GM12878 (cell line): ENCODE data around the gene AGT. TPM values are rescaled to one million over a fixed set of nuclear protein-coding genes. Genes with fewer than 3 reads are reported as not detected.

Experiments used
- ATAC-seq: fragments of 200-7000 bp; cut with Tn5 transposase; 3 replicates; pipeline ENCODE4 v1.9.1; 2020; ENCODE audit warnings: mild to moderate bottlenecking, moderate library complexity
- BruUV-seq: library from RNA; stranded (reverse); fragments of 400-500 nt; replicated peaks from 2 replicates; lab custom pipeline; 2021; lab: Mats Ljungman, UMichigan
- CTCF ChIA-PET: fragments of 300-600 bp; sonication (Branson Sonifier 250); formaldehyde crosslinking; extraction: SDS; loops from one replicate; lab custom pipeline; 2021; ENCODE audit warnings: inconsistent platforms; lab: Yijun Ruan, JAX
- POLR2A ChIA-PET: fragments of 350-600 bp; formaldehyde crosslinking; extraction: SDS; loops from one replicate; lab custom pipeline; 2021; ENCODE audit warnings: inconsistent platforms; lab: Charles Lee
- RAD21 ChIA-PET: fragments of 300-600 bp; sonication (Branson Sonifier 250); formaldehyde crosslinking; loops from one replicate; lab custom pipeline; 2023; ENCODE audit warnings: antibody characterized with exemption; ENCODE audit not compliant: unreplicated experiment; lab: Charles Lee
- SMC1A ChIA-PET: fragments of 300-600 bp; sonication (Branson Sonifier 250); formaldehyde crosslinking; loops from one replicate; lab custom pipeline; 2023; ENCODE audit not compliant: unreplicated experiment, uncharacterized antibody; lab: Charles Lee
- DNase-seq: peaks from one replicate; pipeline ENCODE4 v3.0.0-alpha.2; 2011; ENCODE audit warnings: low read depth, low spot score
- FAIRE-seq: peaks from 3 replicates; lab custom pipeline; 2011; peaks lifted over from hg19 to GRCh38; lab: Jason Lieb, UNC
- H2AFZ ChIP-seq: 2 replicates; pipeline ENCODE4 v1.6.0; 2011; ENCODE audit warnings: low read depth, low read length, control low read depth; ENCODE audit not compliant: control insufficient read depth
- H3K27ac ChIP-seq: 2 replicates; pipeline ENCODE4 v1.5.1; 2011; ENCODE audit warnings: control low read depth; ENCODE audit not compliant: control insufficient read depth, insufficient read depth
- H3K27me3 ChIP-seq, 2 experiments: replicated peaks in 1 of 2; 2 replicates each; pipeline versions ENCODE4 v1.6.0 to v1.6.1; 2011; ENCODE audit warnings: low read length in 1 of 2; ENCODE audit not compliant: control insufficient read depth in 2 of 2, insufficient read depth in 2 of 2
- H3K36me3 ChIP-seq, 2 experiments: 2 replicates each; pipeline ENCODE4 v1.5.1; 2011; ENCODE audit warnings: low read length in 1 of 2; ENCODE audit not compliant: control insufficient read depth in 2 of 2, insufficient read depth in 2 of 2
- H3K4me1 ChIP-seq: 2 replicates; pipeline ENCODE4 v1.6.1; 2011; ENCODE audit warnings: mild to moderate bottlenecking, low read length, moderate library complexity, mixed read lengths; ENCODE audit not compliant: control insufficient read depth, insufficient read depth
- H3K4me2 ChIP-seq: 2 replicates; pipeline ENCODE4 v1.6.0; 2011; ENCODE audit warnings: control low read depth; ENCODE audit not compliant: control insufficient read depth, insufficient read depth
- H3K4me3 ChIP-seq: fragments of 200-600 bp; sonication (generic); 2 replicates; pipeline ENCODE4 v1.5.1; 2016
- H3K79me2 ChIP-seq: 2 replicates; pipeline ENCODE4 v1.6.0; 2011; ENCODE audit warnings: low read length; ENCODE audit not compliant: control insufficient read depth, insufficient read depth
- H3K9ac ChIP-seq: 2 replicates; pipeline ENCODE4 v1.8.0; 2011; ENCODE audit warnings: low read length, control low read depth, mixed read lengths; ENCODE audit not compliant: control insufficient read depth, insufficient read depth
- H3K9me3 ChIP-seq: replicated peaks from 3 replicates; pipeline ENCODE4 v1.5.1; 2011; ENCODE audit warnings: mild to moderate bottlenecking, low read length; ENCODE audit not compliant: control insufficient read depth, insufficient read depth
- H4K20me1 ChIP-seq: 2 replicates; pipeline ENCODE4 v1.6.0; 2011; ENCODE audit not compliant: control insufficient read depth, insufficient read depth
- ASH2L ChIP-seq: fragments of 300-600, 200-600 bp; sonication (generic); IDR thresholded peaks from 2 replicates; pipeline ENCODE4 v1.6.1; 2017; ENCODE audit warnings: low read depth, mild to moderate bottlenecking, borderline replicate concordance
- BCLAF1 ChIP-seq: fragments of 450-650 bp; IDR thresholded peaks from 2 replicates; pipeline ENCODE4 v1.6.1; 2017; ENCODE audit warnings: antibody characterized with exemption, mild to moderate bottlenecking, moderate library complexity
- CHD1 ChIP-seq: IDR thresholded peaks from 2 replicates; pipeline ENCODE4 v1.6.1; 2012; ENCODE audit warnings: low read depth, low read length, improper control_type of control experiment
- GABPA ChIP-seq: IDR thresholded peaks from 2 replicates; pipeline ENCODE4 v1.6.1; 2014; ENCODE audit warnings: antibody characterized with exemption, low read depth, mild to moderate bottlenecking, inconsistent platforms
- HDAC2 ChIP-seq: fragments of 200-600 bp; sonication (generic); IDR thresholded peaks from 2 replicates; pipeline ENCODE4 v1.6.1; 2017
- IRF4 ChIP-seq: IDR thresholded peaks from 2 replicates; pipeline ENCODE4 v1.6.1; 2011; ENCODE audit warnings: low read depth, low read length
- NR2C2 ChIP-seq: IDR thresholded peaks from 2 replicates; pipeline ENCODE4 v1.6.1; 2011; ENCODE audit warnings: borderline replicate concordance, low read depth; ENCODE audit not compliant: control insufficient read depth, insufficient read length
- RELB ChIP-seq: fragments of 450-650 bp; IDR thresholded peaks from 2 replicates; pipeline ENCODE4 v1.6.1; 2017; ENCODE audit warnings: low read depth, mild to moderate bottlenecking, moderate library complexity
- RUNX3 ChIP-seq: IDR thresholded peaks from 2 replicates; pipeline ENCODE4 v1.6.1; 2012; ENCODE audit warnings: low read length, inconsistent platforms
- SPI1 ChIP-seq: IDR thresholded peaks from 2 replicates; pipeline ENCODE4 v1.6.1; 2011; ENCODE audit warnings: low read depth, mild to moderate bottlenecking, low read length, moderate library complexity, borderline replicate concordance; ENCODE audit not compliant: insufficient read depth
- USF1 ChIP-seq: IDR thresholded peaks from 2 replicates; pipeline ENCODE4 v1.6.1; 2011; ENCODE audit warnings: borderline replicate concordance, low read depth, mild to moderate bottlenecking, moderate library complexity, mixed read lengths, low read length; ENCODE audit not compliant: insufficient read depth; ENCODE audit errors: extremely low read length
- ZNF384 ChIP-seq: IDR thresholded peaks from 2 replicates; pipeline ENCODE4 v1.6.1; 2012; ENCODE audit warnings: low read depth, mild to moderate bottlenecking, low read length, improper control_type of control experiment, borderline replicate concordance
- WGBS: methylation state at CpG from one replicate; pipeline ENCODE4 v1.1.6; 2016; ENCODE audit warnings: low lambda C conversion rate; ENCODE audit not compliant: insufficient replicate concordance, insufficient coverage; ENCODE audit errors: missing lambda C conversion rate; 5-methylcytosine and 5-hydroxymethylcytosine counted together
- in situ Hi-C: fragments of 300-500 bp; cut with MboI; formaldehyde crosslinking; loops from 9 replicates; pipeline ENCODE4 v1.14.3; 2018; ENCODE audit warnings: mixed read lengths
- intact Hi-C: fragments of 100-400 bp; cut with micrococcal nuclease; formaldehyde crosslinking; loops from one replicate; pipeline ENCODE4 v1.14.2; 2022; ENCODE audit not compliant: unreplicated experiment
- polyA plus RNA-seq, 11 experiments: library from polyadenylated mRNA; depleted of rRNA in 4 of 11; unstranded in 6 of 11; stranded (reverse) in 5 of 11; fragments of >200 nt; fragmentation: Nextera tagmentation in 4 of 11; fragmentation: Illumina TruSeq in 1 of 11; extraction: Ambion mirVana in 4 of 11; extraction: Trizol in 1 of 11; gene quantifications; 1 replicate in 1 of 11; 2 replicates in 10 of 11; pipeline versions ENCODE4 v1.2.1 to v1.2.3, GENCODE V29; 2011 to 2016; ENCODE audit warnings: inconsistent platforms in 2 of 11, missing spikeins in 2 of 11, low read depth in 1 of 11
- total RNA-seq, 4 experiments: library from RNA; depleted of rRNA in 3 of 4; stranded (reverse); fragments of >200 nt in 3 of 4; fragmentation: Illumina TruSeq in 1 of 4; extraction: Trizol in 1 of 4; gene quantifications; 2 replicates each; pipeline versions ENCODE4 v1.2.1 to v1.2.3, GENCODE V29; 2013 to 2021

Gene AGT
- total and polyA plus RNA-seq, 10 of the 15 experiments (the other 5 are each of a cell fraction or from before 2014, with no cell fraction given), result 0.69 TPM; not detected in 9

- Histone ChIP-seq H3K4me1 (no peaks in the 10 kb centered on the region), H4K20me1 (no peaks in the 10 kb centered on the region), H3K27me3 (no peaks in the 10 kb centered on the region), H2AFZ (no peak overlapping the region), H3K4me2 (no peak overlapping the region), H3K36me3 (peaks cover 11 to 18% of the 10 kb centered on the region in 2 experiments), H3K9ac (no peak overlapping the region)
- CTCF ChIA-PET, result interaction anchor here (0.9 kb wide), 1 partner anchor 26 kb away, joined by 7 read pairs; no protein-coding TSS in a partner anchor
- intact Hi-C loops, result no loop called here
- no peak for DNase-seq
- in situ Hi-C loops, result no loop called here
- no TSS peak for BruUV-seq
- no peak for FAIRE-seq
- RAD21 ChIA-PET, result no interaction called here
- SMC1A ChIA-PET, result interaction anchor here (1.7 to 2.0 kb wide), 2 partner anchors 8 to 9 kb away, joined by 3 to 4 read pairs; no protein-coding TSS in a partner anchor
- TF ChIP-seq IRF4 (no peak), CHD1 (no peak), USF1 (no peak)
- TF ChIP-seq, all 136 proteins: peak for 0
- Histone ChIP-seq H3K9me3 (no peaks in the 10 kb centered on the region), H3K4me3 (no peak overlapping the region), H3K27ac (no peak overlapping the region), H3K79me2 (no peaks in the 10 kb centered on the region)
- ATAC-seq, result no peak
- WGBS, result 96% methylated on average over 8 of the region's 8 CpGs
- POLR2A ChIA-PET, result interaction anchor here (0.5 kb wide), 1 partner anchor 9 kb away, joined by 3 read pairs; no protein-coding TSS in a partner anchor
These were observed 44.4 kb downstream of the AGT start for GRCh38 chr1:230669543-230669942.

GRCh38 chr1:230668227-230668626 is 45.7 kb downstream of the AGT start:
- intact Hi-C loops, result no loop called here
- peaks cover 11 to 27% of the 10 kb centered on the region in 2 experiments for H3K36me3 ChIP-seq
- RAD21 ChIA-PET, result no interaction called here
- H3K4me3 ChIP-seq, result no peak overlapping the region
- in situ Hi-C loops, result no loop called here
- ATAC-seq (no peak), DNase-seq (no peak), FAIRE-seq (no peak)
- no peak overlapping the region for H3K9ac ChIP-seq
- BruUV-seq, result no TSS peak
- no peaks in the 10 kb centered on the region for H3K79me2 ChIP-seq
- no peaks in the 10 kb centered on the region for H4K20me1 ChIP-seq
- H3K9me3 ChIP-seq, result no peaks in the 10 kb centered on the region
- SMC1A ChIA-PET, result no interaction called here
- no peaks in the 10 kb centered on the region for H3K27me3 ChIP-seq
- POLR2A ChIA-PET, result no interaction called here
- no peak overlapping the region for H3K4me2 ChIP-seq
- no peaks in the 10 kb centered on the region for H3K4me1 ChIP-seq
- WGBS, result 91% methylated on average over 6 of the region's 6 CpGs
- H2AFZ ChIP-seq, result no peak overlapping the region
- CTCF ChIA-PET, result interaction anchor here (0.6 to 1.1 kb wide), 3 partner anchors 11 to 25 kb away, joined by 3 to 4 read pairs (median 4); no protein-coding TSS in a partner anchor
- no peak overlapping the region for H3K27ac ChIP-seq
- no peak for TF ChIP-seq CHD1
- TF ChIP-seq GABPA, result no peak
- no peak for TF ChIP-seq SPI1
- TF ChIP-seq BCLAF1, result no peak
- no peak for TF ChIP-seq NR2C2
- no peak for TF ChIP-seq RUNX3
- TF ChIP-seq HDAC2, result no peak
- TF ChIP-seq RELB, result no peak
- no peak for TF ChIP-seq ZNF384
- no peak for TF ChIP-seq ASH2L
